GM06990 (cell line): ENCODE data around the gene C1orf35.
A peak's percentile ranks its signal among the peaks of the same experiment; 100 is the strongest.

Experiments
- DNase-seq: peaks from one replicate; pipeline ENCODE4 v3.0.0-alpha.2; 2011; ENCODE audit not compliant: insufficient read length; ENCODE audit errors: extremely low read depth
- H3K27me3 ChIP-seq: replicated peaks from 2 replicates; pipeline ENCODE4 v1.6.0; 2011; ENCODE audit warnings: low read length; ENCODE audit not compliant: control insufficient read depth, insufficient read depth
- H3K36me3 ChIP-seq: 2 replicates; pipeline ENCODE4 v1.5.1; 2011; ENCODE audit warnings: low read length; ENCODE audit not compliant: control insufficient read depth, insufficient read depth
- H3K4me3 ChIP-seq: replicated peaks from 2 replicates; pipeline ENCODE4 v1.5.1; 2011; ENCODE audit warnings: low read depth, mild to moderate bottlenecking, control low read depth, low read length
- TF ChIP-seq, protein P1 (sequence below): IDR thresholded peaks from 2 replicates; pipeline ENCODE4 v1.5.1; 2011; ENCODE audit warnings: low read length, control low read depth, mild to moderate bottlenecking, inconsistent platforms; ENCODE audit not compliant: insufficient read depth, poor library complexity, severe bottlenecking

The C1orf35 gene

DNA sequence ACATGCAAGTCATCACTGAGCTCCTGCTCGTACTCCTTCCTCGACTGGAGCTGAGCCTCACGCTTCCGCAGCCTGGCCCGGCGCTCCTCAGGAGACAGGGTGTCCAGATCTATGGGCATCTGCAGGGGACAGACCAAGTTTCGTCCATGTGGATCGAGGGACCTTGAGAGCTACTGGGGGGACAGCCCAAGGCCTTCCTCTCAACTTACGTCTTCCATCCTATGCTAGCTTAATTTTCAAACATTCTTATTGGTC lies 3.6 kb upstream of the C1orf35 start:
- TF ChIP-seq, protein P1, sequence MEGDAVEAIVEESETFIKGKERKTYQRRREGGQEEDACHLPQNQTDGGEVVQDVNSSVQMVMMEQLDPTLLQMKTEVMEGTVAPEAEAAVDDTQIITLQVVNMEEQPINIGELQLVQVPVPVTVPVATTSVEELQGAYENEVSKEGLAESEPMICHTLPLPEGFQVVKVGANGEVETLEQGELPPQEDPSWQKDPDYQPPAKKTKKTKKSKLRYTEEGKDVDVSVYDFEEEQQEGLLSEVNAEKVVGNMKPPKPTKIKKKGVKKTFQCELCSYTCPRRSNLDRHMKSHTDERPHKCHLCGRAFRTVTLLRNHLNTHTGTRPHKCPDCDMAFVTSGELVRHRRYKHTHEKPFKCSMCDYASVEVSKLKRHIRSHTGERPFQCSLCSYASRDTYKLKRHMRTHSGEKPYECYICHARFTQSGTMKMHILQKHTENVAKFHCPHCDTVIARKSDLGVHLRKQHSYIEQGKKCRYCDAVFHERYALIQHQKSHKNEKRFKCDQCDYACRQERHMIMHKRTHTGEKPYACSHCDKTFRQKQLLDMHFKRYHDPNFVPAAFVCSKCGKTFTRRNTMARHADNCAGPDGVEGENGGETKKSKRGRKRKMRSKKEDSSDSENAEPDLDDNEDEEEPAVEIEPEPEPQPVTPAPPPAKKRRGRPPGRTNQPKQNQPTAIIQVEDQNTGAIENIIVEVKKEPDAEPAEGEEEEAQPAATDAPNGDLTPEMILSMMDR = no peak
- Histone ChIP-seq H3K36me3 (peaks cover 15% of the 10 kb centered on the region), H3K4me3 (no peak overlapping the region), H3K27me3 (no peaks in the 10 kb centered on the region)
- no peak for DNase-seq

- Histone ChIP-seq H3K4me3 (no peak overlapping the region), H3K36me3 (peaks cover 15% of the 10 kb centered on the region), H3K27me3 (no peaks in the 10 kb centered on the region)
- TF ChIP-seq, protein P1 = no peak
- no peak for DNase-seq
Measured at GRCh38 chr1:228105996-228106799, 3.1 kb upstream of the C1orf35 start.

- Histone ChIP-seq H3K4me3 (no peak overlapping the region), H3K36me3 (peaks cover 18% of the 10 kb centered on the region), H3K27me3 (no peaks in the 10 kb centered on the region)
- TF ChIP-seq, protein P1 = no peak
- no peak for DNase-seq
Measured at GRCh38 chr1:228105270-228105995, 2.3 kb upstream of the C1orf35 start.

GRCh38 chr1:228104526-228105269 lies 1.6 kb upstream of the C1orf35 start:
- no peak for DNase-seq
- no peak overlapping the region; the same call in 1 of the 2 replicates for H3K4me3 ChIP-seq
- peaks cover 21% of the 10 kb centered on the region for H3K36me3 ChIP-seq
- H3K27me3 ChIP-seq = no peaks in the 10 kb centered on the region
- TF ChIP-seq, protein P1 = no peak

DNA sequence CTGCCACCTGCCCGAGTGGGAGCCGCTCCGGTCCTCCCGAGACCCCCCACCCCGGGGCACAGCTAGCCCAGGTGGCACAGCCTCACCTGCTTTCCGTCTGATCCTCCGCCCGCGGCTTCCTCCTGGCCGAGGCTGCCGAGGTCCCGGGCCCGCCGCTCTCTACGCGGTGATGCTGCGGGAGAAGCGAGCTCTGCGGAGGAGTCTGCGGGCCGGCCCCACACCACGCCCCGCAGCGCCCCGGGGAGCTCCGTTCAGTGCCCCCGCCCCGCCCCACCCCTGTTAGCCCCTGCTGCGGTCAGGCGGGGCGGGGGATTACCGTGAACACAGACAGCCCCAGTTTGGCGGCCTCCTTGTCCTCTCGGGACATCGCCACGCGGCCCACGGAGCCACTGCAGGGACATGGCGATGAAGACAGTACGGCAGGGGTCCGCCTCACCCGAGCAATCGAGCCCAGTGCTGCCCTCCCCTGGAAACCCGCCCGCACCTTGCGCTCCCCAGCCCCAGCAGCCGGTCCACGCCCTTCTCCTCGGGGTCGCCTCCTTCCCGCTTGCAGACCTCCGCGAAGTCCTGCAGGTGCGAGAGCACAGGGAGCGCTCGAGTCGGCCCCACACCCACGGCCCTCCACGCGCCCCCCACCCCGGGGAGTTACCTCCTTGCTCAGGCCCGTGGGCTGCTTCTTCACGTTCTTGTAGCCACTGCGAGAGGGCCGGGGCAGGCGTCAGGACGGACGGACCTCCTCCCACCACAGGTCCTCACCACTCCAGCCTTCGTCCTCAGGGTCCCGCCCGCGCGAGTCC lies 933 bp downstream of the C1orf35 start:
- Histone ChIP-seq H3K36me3 (peaks cover 33% of the 10 kb centered on the region), H3K27me3 (no peaks in the 10 kb centered on the region), H3K4me3 (peak overlapping the region; percentile 96)
- TF ChIP-seq, protein P1 = peak; percentile 35
- peak; percentile 70 for DNase-seq
